ENCODE measurements around the gene CARD19. TPM values are rescaled to one million over a fixed set of nuclear protein-coding genes. Genes with fewer than 3 reads are reported as not detected.

CARD19 gene
- total and polyA plus RNA-seq, 9 of the 15 experiments (the other 6 are each of a cell fraction or from before 2014, with no cell fraction given), result 0.90 to 34.9 (median 14.6) TPM

- TF ChIP-seq MYNN (IDR thresholded peaks at IDR 0.05), result peak; percentile 76; the same call in 1 of the 2 replicates
- no peak for TF ChIP-seq MYNN (CRISPR knock-in tag; IDR thresholded peaks at IDR 0.05)
- TF ChIP-seq MNT (conservative IDR thresholded peaks at IDR 0.05), result 0 out of 4 replicates have a peak, but pooled peaks of 1 of the 2 experiments have one; percentile 42
- 0 out of 2 replicates have a peak, but pooled peaks have one; percentile 30 for TF ChIP-seq ZKSCAN1 (IDR thresholded peaks at IDR 0.05; ENCODE audit: low read depth, low read length)
- no peak for TF ChIP-seq HOXB6 (CRISPR knock-in tag; IDR thresholded peaks at IDR 0.05; ENCODE audit: borderline replicate concordance)
- no peak for TF ChIP-seq ETV6 (IDR thresholded peaks at IDR 0.05; ENCODE audit: borderline replicate concordance in 1 of 2, low read depth in 2 of 2, low read length in 1 of 2)
- no peak for TF ChIP-seq ETV6 (CRISPR knock-in tag; IDR thresholded peaks at IDR 0.05; ENCODE audit: borderline replicate concordance)
- TF ChIP-seq THRB (CRISPR knock-in tag; conservative IDR thresholded peaks at IDR 0.05), result no peak
- TF ChIP-seq HEY1 (CRISPR knock-in tag; IDR thresholded peaks at IDR 0.05; ENCODE audit: borderline replicate concordance), result no peak
- no peak for TF ChIP-seq EGR1 (conservative IDR thresholded peaks at IDR 0.05)
- TF ChIP-seq, protein P1, sequence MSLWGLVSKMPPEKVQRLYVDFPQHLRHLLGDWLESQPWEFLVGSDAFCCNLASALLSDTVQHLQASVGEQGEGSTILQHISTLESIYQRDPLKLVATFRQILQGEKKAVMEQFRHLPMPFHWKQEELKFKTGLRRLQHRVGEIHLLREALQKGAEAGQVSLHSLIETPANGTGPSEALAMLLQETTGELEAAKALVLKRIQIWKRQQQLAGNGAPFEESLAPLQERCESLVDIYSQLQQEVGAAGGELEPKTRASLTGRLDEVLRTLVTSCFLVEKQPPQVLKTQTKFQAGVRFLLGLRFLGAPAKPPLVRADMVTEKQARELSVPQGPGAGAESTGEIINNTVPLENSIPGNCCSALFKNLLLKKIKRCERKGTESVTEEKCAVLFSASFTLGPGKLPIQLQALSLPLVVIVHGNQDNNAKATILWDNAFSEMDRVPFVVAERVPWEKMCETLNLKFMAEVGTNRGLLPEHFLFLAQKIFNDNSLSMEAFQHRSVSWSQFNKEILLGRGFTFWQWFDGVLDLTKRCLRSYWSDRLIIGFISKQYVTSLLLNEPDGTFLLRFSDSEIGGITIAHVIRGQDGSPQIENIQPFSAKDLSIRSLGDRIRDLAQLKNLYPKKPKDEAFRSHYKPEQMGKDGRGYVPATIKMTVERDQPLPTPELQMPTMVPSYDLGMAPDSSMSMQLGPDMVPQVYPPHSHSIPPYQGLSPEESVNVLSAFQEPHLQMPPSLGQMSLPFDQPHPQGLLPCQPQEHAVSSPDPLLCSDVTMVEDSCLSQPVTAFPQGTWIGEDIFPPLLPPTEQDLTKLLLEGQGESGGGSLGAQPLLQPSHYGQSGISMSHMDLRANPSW (CRISPR knock-in tag; IDR thresholded peaks at IDR 0.05), result no peak
- no peak for TF ChIP-seq WHSC1 (IDR thresholded peaks at IDR 0.05; ENCODE audit: low read length)
- TF ChIP-seq ZNF76 (CRISPR knock-in tag; IDR thresholded peaks at IDR 0.05; ENCODE audit: borderline replicate concordance), result no peak
- TF ChIP-seq MTA3 (IDR thresholded peaks at IDR 0.05; ENCODE audit: borderline replicate concordance), result no peak
- no peak for TF ChIP-seq GABPA (tag; conservative IDR thresholded peaks at IDR 0.05; ENCODE audit: low read depth)
- peak; percentile 48 for TF ChIP-seq HMBOX1 (IDR thresholded peaks at IDR 0.05)
- TF ChIP-seq PCBP2 (IDR thresholded peaks at IDR 0.05; ENCODE audit: low read depth, low read length, poor library complexity, severe bottlenecking), result no peak
- TF ChIP-seq TAF15 (IDR thresholded peaks at IDR 0.05; ENCODE audit: low read depth, low read length), result no peak
- no peak for TF ChIP-seq ZNF586 (CRISPR knock-in tag; conservative IDR thresholded peaks at IDR 0.05)
These were observed 63.8 kb downstream of the CARD19 start (continued) for GRCh38 chr9:93159601-93160471.

Data from K562 (cell line).